Measurements from ENCODE around the gene FOXP3. TPM values are rescaled to one million over a fixed set of nuclear protein-coding genes. Genes with fewer than 3 reads are reported as not detected.

The FOXP3 gene
- total RNA-seq, 1 donor from 2014 or later = not detected

DNA sequence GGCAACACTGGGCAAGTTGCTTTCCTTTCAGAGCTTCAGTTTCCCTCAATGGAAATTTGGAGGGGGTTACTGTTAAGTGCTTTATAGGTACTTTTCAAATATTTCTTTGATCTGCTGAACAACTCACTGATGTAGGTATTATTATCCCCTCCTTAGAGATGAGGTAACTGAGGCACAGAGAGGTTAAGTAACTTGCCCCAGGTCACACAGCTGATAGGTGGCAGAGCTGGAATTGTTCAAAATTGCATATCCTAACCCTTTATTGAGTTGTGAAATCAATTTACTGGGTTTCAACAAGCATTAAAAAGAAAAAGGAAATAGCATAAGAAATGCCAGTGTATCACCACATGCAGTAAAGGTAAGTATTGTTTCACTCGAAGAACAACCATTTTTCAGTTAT lies 11.7 kb upstream of the FOXP3 start:
- DNase-seq (ENCODE audit: low spot score) = no peak

- DNase-seq (ENCODE audit: low spot score) = no peak
These were observed 8.7 kb upstream of the FOXP3 start for GRCh38 chrX:49273181-49273727.

DNA sequence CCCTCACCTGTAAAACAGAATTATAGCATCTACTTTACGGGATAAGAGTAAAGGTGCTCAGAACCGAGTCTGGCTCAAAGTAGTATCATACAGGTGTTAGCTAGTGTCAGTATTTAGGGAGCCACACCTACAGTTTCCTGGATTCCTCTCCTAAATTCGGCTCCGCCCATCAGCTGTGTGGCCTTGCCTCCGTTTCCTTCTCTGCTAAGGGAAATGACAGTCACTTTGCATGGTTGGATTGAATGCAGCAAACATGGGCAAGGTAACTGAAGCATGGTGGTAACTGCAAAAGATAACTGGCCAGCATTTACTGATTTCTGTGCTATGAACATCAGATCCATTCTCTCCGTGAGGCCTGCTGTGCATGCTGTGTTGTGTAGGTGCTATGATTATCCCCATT lies 7.9 kb upstream of the FOXP3 start:
- DNase-seq (ENCODE audit: low spot score) = no peak

DNA sequence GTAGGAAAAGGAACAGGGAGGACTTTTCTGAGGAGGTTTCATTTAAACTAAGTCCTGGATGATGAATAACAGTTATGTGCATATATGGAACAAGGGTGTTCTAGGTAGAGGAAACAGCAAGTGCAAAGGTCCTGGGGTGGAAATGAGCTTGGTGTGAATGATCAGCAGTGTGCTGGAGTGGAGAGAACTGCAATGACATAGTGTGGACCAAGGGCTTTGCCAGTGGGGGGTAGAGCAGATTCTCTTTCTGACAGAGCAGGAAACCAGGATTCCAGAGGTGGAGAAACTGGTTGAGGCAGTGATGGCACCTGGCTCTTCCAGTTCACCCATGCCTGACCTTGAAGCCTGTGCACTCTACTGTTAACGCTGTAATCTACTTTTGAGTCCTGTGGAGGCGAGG lies 6.8 kb upstream of the FOXP3 start:
- DNase-seq (ENCODE audit: low spot score) = peak; percentile 4

- DNase-seq (ENCODE audit: low spot score) = no peak
These were observed 5.9 kb upstream of the FOXP3 start for GRCh38 chrX:49270249-49270921.

DNA sequence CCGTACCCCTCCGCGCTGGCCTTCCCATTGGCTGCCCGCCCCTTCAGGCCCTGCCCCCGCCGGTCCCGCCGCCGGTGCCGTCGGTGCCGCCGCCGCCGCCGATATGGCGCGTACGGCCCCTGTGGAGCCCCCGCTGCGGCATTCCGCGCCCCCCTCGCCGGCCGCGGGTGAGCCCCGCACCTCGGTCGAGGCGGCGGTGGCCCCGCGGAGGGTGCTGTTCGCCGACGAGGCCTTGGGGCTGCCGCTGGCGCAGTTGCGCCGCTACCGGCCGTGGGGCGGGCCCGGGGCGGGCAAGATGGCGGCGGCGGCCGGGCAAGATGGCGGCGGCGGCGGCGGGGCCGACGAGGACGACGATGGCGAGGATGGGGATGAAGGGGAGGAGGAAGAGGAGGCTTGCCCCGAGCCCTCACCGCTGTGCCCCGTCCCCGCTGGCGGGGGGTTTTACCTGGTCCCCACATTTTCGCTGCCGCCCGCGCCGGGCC lies 5.3 kb upstream of the FOXP3 start, which contains the start of gene PPP1R3F:
PPP1R3F (plus strand) TSS at position 27 of the 482 bp plus-strand sequence; CDS start at position 104, 77 bp downstream.
- no peak for DNase-seq (ENCODE audit: low spot score)

- DNase-seq (ENCODE audit: low spot score) = peak; percentile 98
These were observed 4.7 kb upstream of the FOXP3 start for GRCh38 chrX:49269010-49269766.

DNA sequence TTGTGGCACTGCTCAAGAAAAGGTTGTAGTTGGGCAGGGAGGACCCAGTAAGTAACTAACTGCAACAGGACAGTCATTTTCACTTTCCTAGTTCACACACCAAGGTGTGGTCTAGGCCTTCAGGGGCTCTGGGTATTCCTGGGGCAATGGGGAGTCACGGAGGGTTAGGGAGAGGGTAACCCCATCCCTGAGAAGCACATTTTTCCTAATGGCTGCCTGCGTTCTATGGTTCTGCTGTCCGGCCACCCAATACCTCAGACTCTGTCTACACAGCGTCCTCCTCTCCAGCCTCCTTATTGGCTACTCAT lies 4.1 kb upstream of the FOXP3 start:
- DNase-seq (ENCODE audit: low spot score) = peak; percentile 1

GRCh38 chrX:49266523-49267445 lies 2.3 kb upstream of the FOXP3 start:
- DNase-seq (ENCODE audit: low spot score) = no peak

- no peak for DNase-seq (ENCODE audit: low spot score)
These were observed 879 bp downstream of the FOXP3 start for GRCh38 chrX:49263631-49264030.

DNA sequence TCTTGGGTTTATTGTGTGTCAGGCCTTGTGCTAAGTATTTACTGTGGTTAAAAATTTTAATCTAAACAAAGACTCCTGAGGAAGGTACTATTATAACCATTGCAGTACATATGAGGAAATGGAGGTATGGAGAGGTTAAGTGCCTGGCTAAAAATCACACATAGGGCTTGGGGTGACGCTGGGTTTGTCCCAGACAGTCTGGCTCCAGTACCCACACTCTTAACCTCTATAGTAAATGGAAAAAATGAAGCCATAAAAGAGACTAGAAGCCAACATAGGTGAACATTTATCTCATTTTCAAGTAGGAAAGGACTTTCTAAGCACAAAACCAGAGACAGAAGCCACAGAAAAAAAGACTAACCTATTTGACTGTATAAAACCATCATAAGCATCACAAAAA lies 1.9 kb downstream of the FOXP3 start:
- no peak for DNase-seq (ENCODE audit: low spot score)

GRCh38 chrX:49260221-49260985 lies 4.1 kb downstream of the FOXP3 start:
- DNase-seq (ENCODE audit: low spot score) = no peak

GRCh38 chrX:49258749-49259124 lies 5.8 kb downstream of the FOXP3 start:
- no peak for DNase-seq (ENCODE audit: low spot score)

- DNase-seq (ENCODE audit: low spot score) = no peak
These were observed 6.4 kb downstream of the FOXP3 start for GRCh38 chrX:49257846-49258748.

GRCh38 chrX:49257074-49257790 lies 7.3 kb downstream of the FOXP3 start:
- no peak for DNase-seq (ENCODE audit: low spot score)

DNA sequence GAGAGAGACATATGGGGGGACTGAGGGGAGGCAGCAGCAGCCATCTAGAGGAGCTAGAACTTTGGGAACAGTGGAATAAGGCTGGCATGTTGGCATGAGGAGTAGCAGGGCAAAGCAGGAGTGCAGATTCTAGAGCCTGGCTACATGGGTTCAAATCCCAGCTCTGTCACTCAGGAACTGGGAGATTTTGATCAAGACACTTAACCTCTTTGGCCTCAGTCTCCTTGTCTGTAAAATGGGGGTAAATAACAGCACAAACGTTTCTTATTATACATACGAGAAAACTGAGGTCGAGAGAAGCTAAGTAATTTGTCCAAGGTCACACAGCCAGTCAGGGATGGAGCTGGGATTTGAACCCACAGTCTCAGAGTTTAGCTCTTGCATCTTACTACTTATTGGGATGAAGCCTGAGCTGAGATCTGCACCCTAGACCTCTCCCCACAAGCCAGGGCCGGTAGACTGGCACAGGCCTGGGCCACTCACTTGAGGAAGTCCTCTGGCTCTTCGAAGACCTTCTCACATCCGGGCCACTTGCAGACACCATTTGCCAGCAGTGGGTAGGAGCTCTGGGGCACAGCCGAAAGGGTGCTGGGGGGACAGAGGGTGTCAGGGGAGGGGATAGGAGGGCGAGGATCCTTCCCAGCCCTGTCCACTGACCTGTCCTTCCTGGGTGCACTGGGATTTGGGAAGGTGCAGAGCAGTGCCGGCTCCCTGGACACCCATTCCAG lies 8.1 kb downstream of the FOXP3 start:
- DNase-seq (ENCODE audit: low spot score) = no peak

DNA sequence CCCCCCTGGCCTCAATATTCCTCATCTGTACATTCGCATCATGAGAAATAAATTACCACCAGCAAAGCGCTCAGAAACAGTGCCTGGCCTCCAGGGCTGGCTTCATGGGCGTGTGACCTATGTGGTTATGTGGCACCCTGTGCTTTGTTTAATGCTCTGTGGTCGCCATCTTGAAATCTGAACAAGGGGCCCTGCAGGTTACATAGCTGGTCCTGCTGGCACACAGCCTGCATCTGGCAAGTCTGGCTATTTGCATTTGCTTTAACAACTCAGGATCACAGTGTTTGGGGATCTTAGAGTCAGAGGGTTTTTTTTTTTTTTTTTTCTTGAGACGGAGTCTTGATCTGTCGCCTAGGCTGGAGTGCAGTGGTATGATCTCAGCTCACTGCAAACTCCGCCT lies 9.9 kb downstream of the FOXP3 start:
- DNase-seq (ENCODE audit: low spot score) = no peak

GRCh38 chrX:49251325-49251724 lies 13.2 kb downstream of the FOXP3 start:
- no peak for DNase-seq (ENCODE audit: low spot score)

- DNase-seq (ENCODE audit: low spot score) = no peak
These were observed 13.9 kb downstream of the FOXP3 start for GRCh38 chrX:49250578-49250977.
